ENCODE data around the gene KCTD3.
A peak's percentile ranks its signal among the peaks of the same experiment; 100 is the strongest.

KCTD3 gene

DNA sequence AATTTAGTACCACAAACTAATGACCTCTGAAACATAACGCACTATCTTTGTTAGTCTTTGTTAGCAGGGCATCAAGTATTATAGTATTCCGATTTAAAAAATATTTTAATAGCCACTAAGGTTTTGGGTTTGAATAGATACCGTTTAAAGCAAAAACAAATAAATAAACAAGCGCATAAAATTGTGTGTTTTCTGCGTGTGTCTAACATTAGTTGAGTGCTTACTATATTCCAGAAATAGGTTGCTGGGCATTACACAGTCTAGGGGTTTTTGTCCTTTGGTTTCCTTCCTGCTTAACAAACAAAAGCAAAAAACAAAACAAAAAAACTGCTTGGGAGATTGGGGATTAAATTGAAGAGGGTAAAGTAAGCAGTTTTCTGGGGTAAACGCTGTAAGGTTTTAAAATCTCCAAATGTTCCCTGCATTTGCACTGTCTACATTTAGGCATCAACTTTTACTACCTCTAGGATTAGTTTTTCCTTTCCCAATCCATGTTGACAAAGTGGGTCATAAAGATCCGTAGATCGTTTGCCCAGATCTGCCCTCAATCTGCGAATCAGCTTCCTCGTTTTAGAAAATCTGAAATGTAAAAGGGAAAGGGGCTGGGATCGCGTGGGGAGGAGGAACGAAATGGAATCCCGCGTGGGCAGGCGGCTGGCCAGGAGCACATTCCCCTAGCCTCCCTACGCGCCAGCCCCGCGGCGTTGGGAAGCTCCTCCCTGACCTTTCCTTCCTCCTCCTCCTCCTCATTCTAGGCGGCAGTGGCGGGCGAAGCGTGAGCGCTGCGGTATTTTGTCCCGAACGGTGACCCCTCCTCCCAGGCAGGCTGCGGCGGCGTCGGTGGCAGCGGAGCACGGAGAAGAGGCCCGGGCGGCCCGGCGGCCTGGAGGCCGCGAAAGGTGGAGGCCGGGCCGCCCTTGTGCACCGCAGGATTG is at the start of gene KCTD3:
TSS of gene KCTD3 (plus strand) at position 749 of the 935 bp plus-strand sequence. CDS start 382 bp downstream, outside the sequence.
- DNase-seq (ENCODE audit: low spot score), result peak; percentile 85

DNA sequence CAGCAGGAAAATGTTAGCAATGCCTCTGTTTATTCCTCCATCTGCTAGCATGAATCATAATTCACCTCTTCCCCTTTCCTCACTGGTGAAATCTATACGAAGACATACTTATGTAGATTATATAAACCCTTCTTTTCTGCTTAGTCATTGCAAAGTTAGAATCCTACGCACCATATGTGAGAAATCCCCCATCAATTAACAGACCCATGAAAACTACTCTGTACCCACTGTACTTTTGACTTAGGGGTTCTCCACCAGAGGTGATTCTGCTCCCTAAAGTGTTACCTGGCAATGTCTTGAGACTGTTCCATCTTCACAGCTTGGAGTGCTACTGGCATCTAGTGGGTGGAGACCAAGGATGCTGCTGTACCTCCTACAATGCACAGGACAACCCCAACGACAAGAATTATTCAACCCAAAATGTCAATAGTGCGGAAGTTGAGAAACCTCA is 49.6 kb upstream of the KCTD3 start:
- no peak for DNase-seq (ENCODE audit: low spot score)

DNA sequence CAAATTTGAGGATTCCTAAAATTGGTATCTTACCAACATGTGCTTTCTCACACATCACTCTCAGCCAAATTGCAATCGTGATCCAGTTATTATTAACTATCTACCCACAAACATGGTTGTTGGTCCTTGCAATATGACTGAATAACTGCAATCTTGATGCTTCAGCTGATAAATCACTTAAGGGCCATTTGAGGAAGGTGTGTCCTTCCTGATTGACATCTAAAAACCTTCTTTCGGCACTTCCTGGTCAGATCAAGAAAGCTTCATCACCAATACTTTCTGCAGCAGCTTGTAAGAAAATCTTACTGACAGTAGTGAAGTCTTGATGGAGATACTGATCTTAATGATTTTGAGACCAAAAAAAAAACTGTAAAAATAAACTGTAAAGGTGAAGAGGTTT is 48.5 kb upstream of the KCTD3 start:
- DNase-seq (ENCODE audit: low spot score), result no peak

DNA sequence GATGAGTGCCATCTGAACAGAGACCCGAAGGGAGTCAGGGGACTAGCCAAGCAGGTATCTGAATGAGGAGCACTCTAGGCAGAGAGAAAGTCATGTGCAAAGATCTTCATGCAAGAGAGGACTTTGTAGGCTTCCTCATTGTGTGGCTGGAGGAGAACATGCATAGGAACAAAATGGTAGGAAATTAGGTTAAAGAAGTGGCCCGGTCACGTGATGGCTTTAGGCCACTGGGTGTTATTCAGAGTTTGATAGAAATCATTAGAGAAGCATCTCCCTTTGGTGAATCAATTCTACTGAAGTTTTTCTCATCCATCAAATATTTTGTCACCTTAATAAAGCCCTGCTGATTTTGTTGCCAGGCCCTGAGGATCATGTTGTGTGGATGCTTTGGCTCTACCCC is 45.8 kb upstream of the KCTD3 start:
- DNase-seq (ENCODE audit: low spot score), result no peak

DNA sequence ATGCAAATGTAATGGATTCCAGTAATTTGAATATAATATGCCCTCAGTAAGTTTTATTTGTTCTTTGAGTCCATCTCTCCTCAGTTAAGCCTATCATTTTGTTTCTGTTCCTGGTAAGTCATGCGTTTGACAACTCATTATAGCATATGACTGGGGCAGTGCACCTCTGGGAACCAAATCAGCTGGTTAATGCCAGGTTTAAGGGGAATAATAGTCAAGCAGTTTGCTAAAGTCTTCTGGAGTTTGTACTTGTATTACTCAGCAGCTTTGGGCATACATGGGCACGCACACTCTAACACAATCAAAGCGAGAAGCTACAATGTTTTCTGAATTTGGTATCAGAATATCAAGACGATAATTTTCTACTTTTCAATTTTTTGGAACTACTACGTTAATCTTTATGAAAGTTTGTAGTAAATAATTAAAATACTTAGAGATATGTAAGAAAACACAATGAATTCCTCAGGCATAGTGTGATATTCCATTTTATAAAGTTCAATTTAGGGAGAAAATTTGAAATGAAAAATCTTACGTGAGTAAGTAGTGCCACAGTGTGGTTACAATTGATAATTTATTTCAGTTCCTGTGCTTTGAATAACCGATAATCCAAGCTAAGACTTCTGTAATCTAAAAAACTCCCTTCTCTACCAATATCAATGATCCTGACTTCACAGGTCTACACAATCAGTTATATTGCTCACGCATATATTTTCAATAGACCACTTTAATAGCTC is 43.8 kb upstream of the KCTD3 start:
- no peak for DNase-seq (ENCODE audit: low spot score)

DNA sequence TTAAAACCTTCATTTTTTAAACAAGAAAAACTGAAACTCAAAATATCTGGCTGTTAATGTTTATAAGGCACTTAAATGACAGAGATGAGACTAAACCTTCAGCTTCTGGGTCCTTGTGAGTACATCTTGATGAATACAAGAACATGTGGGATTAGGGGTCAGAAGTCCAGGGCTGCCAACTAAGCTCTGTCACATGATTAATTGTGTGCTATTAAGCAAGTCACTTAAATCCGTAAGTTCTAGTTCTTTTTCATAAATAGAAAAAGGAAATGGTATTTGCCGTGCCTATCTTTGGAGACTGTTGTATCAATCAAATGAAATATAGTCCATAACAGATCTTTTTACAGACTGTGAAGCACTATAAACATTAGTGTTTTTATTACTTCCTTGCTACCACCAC is 43.2 kb upstream of the KCTD3 start:
- no peak for DNase-seq (ENCODE audit: low spot score)

DNA sequence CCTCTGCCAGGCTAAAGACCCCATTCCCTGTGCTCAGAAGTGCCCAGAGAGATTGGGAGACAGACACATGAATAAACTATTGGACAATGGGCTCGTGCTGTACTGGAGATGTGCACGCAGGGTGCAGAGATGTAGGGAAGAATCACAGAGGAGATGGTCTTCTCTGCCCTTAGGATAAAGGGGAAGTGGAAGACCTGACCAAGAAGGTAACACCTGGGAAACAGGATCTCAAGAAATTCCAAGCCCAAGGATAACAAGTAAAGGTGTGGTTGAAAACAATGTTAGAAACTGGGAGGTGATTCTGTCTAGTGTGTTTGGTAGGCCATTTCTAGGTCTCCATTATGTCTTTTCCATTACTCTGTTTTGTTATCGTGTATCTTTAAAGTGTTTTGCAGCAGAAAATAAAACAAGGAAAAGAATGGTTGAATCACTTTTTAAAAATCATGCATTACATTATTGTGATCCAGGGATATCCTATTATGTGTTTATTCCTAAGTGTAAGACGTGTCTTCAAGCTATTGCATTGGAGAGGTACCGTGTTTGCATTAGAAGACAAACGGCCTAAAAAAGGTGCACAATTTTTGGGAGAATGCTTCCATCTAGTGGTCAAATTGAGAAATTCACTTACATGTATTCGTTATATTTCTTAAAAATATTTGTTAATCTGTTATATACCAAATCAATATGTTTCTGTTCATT is 40.8 kb upstream of the KCTD3 start:
- peak; percentile 11 for DNase-seq (ENCODE audit: low spot score)

DNA sequence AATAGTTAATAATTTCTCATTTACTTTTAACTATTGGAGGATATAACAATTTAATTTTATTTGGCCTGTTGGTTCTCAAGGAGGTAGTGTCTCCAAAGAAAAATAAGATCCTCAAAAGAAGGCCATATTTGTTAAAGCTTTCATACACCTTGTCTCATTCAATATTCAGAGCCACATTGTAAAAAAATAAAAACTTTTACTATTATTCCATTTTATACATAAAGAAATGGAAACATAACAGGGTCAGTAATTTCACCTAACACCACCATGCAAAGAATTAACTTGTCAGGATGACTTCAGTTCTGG is 40.3 kb upstream of the KCTD3 start:
- DNase-seq (ENCODE audit: low spot score), result no peak

DNA sequence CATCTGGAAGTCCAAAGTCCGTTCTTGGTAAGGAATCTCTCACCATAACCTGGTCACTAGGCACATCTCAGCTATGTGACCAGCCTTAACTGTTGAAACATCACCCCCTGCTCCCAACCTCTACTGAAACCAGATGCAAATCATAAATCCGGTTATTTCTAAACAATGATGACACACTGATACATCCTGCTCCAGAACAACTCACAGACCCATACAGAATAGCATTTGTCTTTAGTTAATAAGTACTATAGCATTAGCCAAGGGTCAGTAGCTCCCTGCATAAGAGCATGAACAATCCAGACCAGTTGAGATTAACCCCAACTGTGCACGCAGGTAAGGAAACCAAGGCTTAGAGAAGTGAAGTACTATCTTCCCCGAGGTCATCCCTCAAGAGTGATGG is 38.0 kb upstream of the KCTD3 start:
- no peak for DNase-seq (ENCODE audit: low spot score)

DNA sequence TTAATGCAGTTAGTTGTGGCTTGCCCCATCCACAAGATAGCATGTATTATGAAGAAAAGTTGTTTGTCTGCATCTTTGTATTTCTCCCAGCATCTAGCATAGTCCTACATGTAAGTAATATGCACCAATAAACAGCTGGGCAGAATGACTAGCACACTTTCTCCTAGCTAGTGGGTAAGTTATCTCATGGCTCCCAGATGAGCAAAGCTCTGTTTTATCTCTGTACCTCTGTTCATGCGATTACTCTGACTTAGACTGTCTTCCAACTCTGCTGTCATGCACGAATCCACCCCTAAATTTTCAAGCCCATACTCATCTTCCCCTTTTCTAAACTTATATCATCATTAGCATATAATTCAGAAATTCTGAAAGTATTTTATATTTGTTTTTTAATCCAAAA is 37.5 kb upstream of the KCTD3 start:
- DNase-seq (ENCODE audit: low spot score), result no peak

DNA sequence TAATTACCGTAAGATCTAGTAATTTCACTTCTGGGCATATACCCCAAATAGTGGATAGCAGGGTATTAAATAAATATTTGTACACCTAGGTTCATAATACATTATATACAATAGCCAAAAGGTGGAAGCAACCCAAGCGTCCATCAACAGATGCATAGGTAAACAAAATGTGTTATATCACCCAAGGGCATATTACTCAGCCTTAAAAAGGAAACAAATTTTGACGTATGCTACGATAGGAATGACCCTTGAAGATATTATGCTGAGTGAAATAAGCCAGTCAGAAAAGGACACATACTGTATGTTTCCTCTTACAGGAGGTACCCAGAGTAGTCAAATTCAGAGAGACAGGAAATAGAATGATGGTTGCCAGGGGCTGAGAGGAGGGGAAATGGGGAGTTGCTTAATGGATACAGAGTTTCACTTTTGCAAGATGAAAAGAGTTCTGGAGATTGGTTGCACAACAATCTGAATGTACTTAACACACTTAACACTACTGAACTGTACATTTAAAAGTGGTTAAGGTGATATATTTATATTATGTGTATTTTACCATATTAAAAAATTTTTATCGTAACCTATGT is 36.6 kb upstream of the KCTD3 start:
- DNase-seq (ENCODE audit: low spot score), result no peak

DNA sequence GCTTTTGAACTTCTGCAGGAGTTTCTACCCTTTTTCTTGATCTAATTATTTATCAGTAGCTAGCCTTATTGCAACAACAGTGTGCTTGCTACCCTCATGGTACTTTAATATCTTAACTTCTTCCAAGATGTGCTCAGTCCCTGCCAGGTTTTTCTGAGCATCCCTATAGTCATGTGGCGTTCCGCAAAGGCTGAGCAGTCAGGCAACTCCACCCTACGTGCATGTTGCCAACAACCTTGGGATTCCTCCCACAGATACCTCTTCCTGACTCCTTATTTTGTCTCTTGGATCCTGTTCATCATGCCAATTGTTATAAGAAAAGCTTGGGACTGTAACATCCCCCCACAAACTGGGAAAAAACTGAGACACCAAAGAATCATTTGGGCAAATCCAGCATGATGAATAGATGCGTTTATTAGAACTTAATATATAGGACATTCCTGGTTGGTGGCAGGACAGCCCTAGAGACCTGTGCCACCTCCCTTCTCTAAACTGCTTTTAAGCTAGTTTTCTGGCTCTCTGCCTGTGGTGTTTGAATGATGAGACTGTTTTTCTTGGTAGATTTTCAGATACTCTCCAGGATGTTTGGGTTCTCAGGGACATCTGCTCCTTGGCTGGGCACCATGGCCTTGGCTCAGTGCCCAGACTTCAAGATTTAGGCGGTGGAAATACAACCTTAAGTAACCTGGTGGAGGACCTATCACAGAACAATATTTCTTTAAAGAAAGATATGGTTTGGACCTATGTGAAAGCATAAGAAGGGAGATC is 27.1 kb upstream of the KCTD3 start:
- no peak for DNase-seq (ENCODE audit: low spot score)

DNA sequence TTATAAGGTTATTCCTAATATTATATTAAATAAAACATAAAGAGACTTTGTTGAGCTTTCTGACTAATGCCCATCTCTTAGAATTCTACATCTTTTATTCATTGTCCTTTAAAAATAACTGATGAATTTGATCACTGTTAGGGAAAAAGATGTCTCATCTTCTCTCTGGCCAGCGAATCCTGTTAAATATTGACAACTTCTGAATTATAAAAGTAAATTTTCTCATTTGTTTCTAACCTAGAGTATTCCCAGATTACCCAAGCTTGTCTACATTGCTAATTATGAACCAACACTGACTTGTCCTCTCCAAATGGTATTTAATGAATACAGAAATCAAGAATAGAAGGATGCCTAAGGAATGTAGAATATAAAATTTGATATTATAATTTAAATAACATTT is 24.8 kb upstream of the KCTD3 start:
- DNase-seq (ENCODE audit: low spot score), result no peak

DNA sequence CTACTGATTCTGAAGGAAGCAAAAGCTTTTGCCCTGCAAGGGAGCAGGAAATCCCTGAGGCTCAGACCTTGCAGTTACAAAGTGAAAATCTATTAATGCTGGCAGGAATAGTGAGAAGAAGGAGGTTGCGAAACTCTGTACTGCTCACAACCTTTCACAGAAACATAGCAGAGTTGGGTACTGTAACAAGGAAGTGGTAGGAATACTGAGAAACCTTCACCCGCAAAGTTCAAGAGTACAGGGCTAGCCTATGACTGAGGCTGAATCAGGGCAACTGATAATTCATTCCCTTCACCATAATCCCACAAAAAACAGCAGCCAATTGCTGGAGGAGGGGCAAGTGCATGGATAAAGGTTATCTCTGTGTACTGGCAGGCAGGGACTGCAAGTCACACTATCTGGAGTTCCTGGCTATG is 23.9 kb upstream of the KCTD3 start:
- DNase-seq (ENCODE audit: low spot score), result no peak

DNA sequence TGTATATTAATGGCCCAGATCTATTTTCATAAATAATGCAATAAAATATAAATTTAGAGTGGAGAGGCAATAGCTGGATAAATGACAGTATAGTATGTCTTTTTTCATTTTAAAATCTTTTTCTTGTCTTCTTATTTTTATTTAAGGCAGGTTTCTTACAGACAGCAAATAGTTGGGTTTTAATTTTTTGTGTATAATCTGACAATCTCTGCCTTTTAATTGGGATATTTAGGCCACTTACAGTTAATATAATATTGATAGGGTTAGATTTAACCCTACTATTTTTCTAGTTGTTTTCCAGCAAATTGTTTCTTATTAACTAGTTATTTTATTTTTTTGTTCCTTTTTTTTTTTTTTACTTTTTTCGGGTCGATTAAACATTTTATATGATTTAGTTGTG is 23.3 kb upstream of the KCTD3 start:
- DNase-seq (ENCODE audit: low spot score), result no peak

DNA sequence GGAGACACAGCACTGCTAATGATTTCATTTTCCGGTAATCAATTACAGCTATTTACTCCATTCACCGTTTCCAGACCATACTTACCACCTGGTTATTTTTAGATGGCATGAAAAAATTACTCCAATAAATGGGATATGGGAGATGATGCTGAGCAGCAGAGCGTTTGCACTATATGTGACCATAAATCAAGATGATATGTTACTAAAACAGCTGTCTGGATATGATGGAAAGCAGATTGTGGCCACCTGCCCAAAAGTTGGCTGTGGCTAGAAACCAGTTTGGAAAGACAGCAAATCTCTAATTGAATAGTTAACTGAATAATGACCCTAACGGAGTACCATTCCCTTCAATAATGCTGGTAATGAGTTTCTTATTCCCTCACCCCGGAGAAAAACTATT is 22.5 kb upstream of the KCTD3 start:
- no peak for DNase-seq (ENCODE audit: low spot score)

DNA sequence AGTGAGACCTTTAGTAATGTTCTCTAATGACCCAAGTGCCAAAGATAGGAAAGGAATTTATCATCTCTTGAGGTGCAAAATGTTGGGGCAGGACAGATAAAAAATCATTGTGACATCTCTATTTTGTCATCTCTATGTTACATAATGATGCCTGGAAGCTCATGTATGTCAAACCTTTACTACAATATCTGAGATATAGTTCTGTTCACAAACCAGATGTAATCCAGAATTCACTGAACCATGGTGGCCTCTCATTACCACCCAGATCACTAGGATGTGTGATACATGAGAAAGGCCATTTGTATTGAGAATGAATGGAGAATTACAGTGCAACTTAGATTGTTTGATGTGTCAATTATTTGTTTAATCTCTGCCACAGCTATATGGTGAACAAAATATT is 22.0 kb upstream of the KCTD3 start:
- DNase-seq (ENCODE audit: low spot score), result no peak

DNA sequence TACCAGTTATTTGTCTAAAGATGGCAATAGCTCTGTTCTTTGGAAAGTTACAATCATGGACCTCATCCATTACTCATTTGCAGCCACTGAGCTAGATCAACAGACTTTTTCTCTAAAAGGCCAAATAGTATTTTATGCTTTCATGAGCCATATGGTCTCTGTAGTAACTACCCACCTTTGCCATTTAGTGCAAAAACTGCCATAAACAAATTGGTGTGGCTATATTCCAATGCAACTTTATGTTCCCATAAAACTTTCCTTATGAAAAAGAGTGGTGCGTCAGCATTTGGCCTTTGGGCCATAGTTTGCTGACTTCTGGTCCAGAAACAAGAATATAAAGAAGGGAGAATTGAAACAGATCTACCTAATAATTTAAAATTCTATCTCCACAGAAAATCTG is 20.1 kb upstream of the KCTD3 start:
- no peak for DNase-seq (ENCODE audit: low spot score)

DNA sequence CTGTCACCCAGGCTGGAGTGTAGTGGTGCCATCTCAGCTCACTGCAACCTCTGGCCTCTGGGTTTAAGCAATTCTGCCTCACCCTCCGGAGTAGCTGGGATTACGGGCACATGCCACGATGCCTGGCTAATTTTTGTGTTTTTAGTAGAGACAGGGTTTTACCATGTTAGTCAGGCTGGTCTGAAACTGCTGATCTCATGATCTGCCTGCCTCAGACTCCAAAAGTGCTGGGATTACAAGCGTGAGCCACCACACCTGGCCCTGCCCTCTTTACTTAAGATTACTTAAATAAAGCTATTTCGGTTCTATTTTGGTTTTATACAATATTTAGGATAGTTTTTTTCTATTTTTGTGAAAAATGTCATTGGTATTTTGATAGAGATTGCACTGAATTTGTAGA is 15.3 kb upstream of the KCTD3 start:
- no peak for DNase-seq (ENCODE audit: low spot score)

DNA sequence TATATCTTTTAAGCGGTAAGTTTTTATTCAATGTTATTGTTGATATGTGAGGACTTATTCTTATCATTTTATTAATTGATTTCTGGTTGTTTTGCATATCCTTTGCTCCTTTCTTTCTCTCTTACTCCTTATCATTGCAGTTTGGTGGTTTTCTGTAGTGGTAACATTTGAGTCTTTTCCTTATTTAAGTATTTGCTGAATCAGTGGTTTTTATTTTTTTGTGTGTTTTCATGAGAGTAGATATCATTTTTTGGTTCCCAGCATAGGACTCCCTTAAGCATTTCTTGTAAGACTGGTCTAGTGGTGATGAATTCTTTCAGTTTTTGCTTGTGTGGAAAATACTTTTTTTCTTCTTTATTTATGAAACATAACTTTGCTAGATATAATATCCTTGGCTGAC is 12.2 kb upstream of the KCTD3 start:
- DNase-seq (ENCODE audit: low spot score), result no peak

DNA sequence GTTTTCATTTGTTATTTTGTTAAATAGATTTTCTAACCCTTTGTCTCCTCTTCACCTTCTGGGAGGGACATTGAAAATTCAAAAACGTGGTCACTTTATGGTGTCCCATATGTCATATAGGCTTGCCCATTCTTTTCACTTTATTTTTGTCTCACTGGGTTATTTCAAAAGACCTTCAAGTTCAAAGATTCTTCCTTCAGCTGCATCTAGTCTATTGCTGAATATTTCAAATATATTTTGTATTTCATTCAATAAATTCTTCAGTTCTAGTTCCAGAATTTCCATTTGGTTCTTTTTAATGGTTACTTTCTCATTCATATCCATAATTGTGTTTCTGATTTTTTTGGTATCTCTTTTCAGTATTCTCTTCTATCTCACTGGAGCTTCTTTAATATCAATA is 11.6 kb upstream of the KCTD3 start:
- no peak for DNase-seq (ENCODE audit: low spot score)

DNA sequence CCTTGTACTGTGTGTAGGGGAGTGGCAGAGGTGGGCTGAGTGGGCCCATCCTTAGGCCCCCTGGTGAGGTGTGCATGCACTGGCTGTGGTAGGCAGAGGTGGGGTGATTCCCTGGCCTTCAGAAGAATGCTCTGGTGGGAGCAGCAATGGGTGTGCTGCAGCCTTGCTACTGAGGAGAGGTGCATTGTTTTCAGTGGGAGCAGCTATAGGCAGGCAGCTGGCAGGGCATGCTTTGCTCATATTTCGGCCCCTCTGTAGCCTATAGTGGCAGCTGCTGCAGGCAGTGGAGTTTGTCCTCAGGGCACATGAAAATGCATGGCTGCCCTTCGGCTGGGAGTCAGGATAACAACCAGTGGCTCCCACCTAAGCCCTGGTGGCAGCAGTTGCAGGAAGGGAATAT is 10.1 kb upstream of the KCTD3 start:
- DNase-seq (ENCODE audit: low spot score), result no peak

Data from HuH-7 (cell line).